ENCODE results near the gene GOLGA3. TPM values are rescaled to one million over a fixed set of nuclear protein-coding genes. Genes with fewer than 3 reads are reported as not detected.
"Not testable (repeated sequence)": the region's sequence is repeated elsewhere in the genome, so short reads cannot be mapped to it uniquely, and the experiment has no call there.

Gene GOLGA3, protein sequence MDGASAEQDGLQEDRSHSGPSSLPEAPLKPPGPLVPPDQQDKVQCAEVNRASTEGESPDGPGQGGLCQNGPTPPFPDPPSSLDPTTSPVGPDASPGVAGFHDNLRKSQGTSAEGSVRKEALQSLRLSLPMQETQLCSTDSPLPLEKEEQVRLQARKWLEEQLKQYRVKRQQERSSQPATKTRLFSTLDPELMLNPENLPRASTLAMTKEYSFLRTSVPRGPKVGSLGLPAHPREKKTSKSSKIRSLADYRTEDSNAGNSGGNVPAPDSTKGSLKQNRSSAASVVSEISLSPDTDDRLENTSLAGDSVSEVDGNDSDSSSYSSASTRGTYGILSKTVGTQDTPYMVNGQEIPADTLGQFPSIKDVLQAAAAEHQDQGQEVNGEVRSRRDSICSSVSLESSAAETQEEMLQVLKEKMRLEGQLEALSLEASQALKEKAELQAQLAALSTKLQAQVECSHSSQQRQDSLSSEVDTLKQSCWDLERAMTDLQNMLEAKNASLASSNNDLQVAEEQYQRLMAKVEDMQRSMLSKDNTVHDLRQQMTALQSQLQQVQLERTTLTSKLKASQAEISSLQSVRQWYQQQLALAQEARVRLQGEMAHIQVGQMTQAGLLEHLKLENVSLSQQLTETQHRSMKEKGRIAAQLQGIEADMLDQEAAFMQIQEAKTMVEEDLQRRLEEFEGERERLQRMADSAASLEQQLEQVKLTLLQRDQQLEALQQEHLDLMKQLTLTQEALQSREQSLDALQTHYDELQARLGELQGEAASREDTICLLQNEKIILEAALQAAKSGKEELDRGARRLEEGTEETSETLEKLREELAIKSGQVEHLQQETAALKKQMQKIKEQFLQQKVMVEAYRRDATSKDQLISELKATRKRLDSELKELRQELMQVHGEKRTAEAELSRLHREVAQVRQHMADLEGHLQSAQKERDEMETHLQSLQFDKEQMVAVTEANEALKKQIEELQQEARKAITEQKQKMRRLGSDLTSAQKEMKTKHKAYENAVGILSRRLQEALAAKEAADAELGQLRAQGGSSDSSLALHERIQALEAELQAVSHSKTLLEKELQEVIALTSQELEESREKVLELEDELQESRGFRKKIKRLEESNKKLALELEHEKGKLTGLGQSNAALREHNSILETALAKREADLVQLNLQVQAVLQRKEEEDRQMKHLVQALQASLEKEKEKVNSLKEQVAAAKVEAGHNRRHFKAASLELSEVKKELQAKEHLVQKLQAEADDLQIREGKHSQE (N-terminal part only)
- 10 to 100 TPM; 31.5 to 34.0 TPM for total RNA-seq
- polyA plus RNA-seq (2013, experiment 1 of 2): 29.4 TPM
- 33.3 TPM for polyA plus RNA-seq (2013, experiment 2 of 2)
- total RNA-seq: 102 to 338 (median 224) reads per million in 172 experiments

DNA sequence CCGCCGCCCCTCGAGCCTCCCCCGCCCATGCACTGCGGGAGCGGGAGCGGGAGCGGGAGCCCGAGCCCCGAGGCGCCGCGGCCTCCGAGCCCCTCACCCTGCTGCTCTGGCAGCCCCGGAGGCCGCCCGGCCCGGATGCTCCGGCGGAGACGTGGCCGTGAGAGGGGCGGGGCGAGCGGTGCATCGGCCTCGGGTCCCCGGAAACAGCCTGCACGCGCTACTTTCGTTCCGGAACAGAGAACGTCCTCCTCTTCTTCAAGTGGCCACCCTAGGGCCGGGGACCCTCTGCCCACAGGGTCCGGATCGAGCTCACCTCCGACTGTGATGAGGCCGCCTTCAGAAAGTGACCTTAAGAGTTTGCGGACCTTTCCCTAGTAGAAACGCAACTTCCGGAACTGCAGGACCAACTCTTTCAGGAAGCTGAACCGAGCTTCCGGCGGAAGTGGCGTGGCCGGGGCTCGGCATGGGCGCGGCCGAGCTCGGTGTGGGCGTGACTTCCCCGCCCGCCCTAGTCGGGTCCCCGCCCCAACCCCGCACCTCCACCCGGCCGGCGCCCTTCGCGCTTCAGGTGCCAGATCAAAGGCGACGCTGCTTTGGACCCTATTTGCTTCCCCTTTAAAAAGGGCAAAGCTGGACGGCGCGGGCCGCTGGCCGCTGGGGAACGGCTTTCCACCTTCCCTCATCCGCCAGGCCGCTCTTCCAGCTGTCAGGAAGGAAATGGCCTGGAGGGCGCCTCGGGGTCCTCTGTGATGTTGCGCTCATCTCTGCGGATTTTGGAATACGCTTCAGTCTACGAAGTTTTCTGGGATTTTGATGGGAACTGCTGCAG lies at the start of gene GOLGA3:
Gene GOLGA3, minus strand, starts transcription at position 164 of the 829 bp plus-strand sequence. CDS start 6,741 bp downstream, outside the sequence.
- intact Hi-C loops (cut with DNase I, micrococcal nuclease): loop anchor here (1.0 to 5.0 kb wide), 6 partner anchors 58 to 128 kb away; partner anchors contain the start of genes CHFR (in 1 of the 2), PGAM5 (in 1 of the 2) and ZNF605 (in 1 of the 2)
- DNase-seq (peak; percentile 91 to 98 (median 95)), ATAC-seq (ENCODE audit: poor library complexity) (peak; percentile 91)
- H3K9me3 Mint-ChIP-seq: no peaks in the 10 kb centered on the region
- H3K27ac Mint-ChIP-seq: peak within 1 kb of the TSS; percentile 100
- H3K36me3 Mint-ChIP-seq (ENCODE audit: low read depth): peaks cover 53% of the 10 kb centered on the region
- H3K4me1 Mint-ChIP-seq (ENCODE audit: low read depth): peaks cover 58% of the 10 kb centered on the region
- CTCF ChIA-PET: interaction anchor here (1.1 to 1.5 kb wide), 2 partner anchors 67 to 76 kb away, joined by 3 to 7 read pairs; no protein-coding TSS in a partner anchor
- H3K4me3 Mint-ChIP-seq: peak within 1 kb of the TSS; percentile 99
- Histone ChIP-seq H3K36me3 (ENCODE audit: insufficient read depth, low read length) (peaks cover 31% of the 10 kb centered on the region), H3K27me3 (ENCODE audit: control insufficient read depth in 1 of 2, insufficient read depth in 2 of 2, low read length in 2 of 2) (no peaks in the 10 kb centered on the region), H3K4me1 (ENCODE audit: insufficient read depth, low read length) (peaks cover 37% of the 10 kb centered on the region), H3K9me3 (ENCODE audit: control insufficient read depth in 1 of 2, insufficient read depth in 1 of 2, low read length in 2 of 2) (peaks cover 0 to 4% of the 10 kb centered on the region in 2 experiments), H3K27ac (ENCODE audit: low read depth in 1 of 2, low read length in 2 of 2) (peak within 1 kb of the TSS; percentile 94 to 100), H3K4me3 (ENCODE audit: low read length) (peak within 1 kb of the TSS; percentile 90)
- H3K27me3 Mint-ChIP-seq: no peaks in the 10 kb centered on the region
- POLR2A ChIA-PET: interaction anchor here (0.6 to 2.3 kb wide), 18 partner anchors 9 to 640 kb away, joined by 3 to 30 read pairs (median 6); partner anchors contain the start of genes CHFR, PGAM5 and ZNF84
- TF ChIP-seq, protein P1, sequence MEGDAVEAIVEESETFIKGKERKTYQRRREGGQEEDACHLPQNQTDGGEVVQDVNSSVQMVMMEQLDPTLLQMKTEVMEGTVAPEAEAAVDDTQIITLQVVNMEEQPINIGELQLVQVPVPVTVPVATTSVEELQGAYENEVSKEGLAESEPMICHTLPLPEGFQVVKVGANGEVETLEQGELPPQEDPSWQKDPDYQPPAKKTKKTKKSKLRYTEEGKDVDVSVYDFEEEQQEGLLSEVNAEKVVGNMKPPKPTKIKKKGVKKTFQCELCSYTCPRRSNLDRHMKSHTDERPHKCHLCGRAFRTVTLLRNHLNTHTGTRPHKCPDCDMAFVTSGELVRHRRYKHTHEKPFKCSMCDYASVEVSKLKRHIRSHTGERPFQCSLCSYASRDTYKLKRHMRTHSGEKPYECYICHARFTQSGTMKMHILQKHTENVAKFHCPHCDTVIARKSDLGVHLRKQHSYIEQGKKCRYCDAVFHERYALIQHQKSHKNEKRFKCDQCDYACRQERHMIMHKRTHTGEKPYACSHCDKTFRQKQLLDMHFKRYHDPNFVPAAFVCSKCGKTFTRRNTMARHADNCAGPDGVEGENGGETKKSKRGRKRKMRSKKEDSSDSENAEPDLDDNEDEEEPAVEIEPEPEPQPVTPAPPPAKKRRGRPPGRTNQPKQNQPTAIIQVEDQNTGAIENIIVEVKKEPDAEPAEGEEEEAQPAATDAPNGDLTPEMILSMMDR (IDR thresholded peaks at IDR 0.05): no peak

DNA sequence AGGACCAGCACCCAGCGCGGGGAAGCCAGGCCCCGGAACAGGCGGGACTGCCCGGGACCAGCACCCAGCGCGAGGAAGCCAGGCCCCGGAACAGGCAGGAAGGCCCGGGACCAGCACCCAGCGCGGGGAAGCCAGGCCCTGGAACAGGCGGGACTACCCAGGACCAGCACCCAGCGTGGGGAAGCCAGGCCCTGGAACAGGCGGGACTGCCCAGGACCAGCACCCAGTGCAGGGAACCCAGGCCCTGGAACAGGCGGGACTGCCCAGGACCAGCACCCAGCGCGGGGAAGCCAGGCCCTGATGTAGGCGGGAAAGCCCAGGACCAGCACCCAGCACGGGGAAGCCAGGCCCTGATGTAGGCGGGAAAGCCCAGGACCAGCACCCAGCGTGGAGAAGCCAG lies 46.0 kb upstream of the GOLGA3 start:
- H3K9me3 Mint-ChIP-seq; H3K27me3 ChIP-seq (ENCODE audit: control insufficient read depth in 1 of 2, insufficient read depth in 2 of 2, low read length in 2 of 2); H3K27ac Mint-ChIP-seq; H3K9me3 ChIP-seq (ENCODE audit: control insufficient read depth in 1 of 2, insufficient read depth in 1 of 2, low read length in 2 of 2); CTCF ChIA-PET; H3K4me3 ChIP-seq (ENCODE audit: low read length); H3K27me3 Mint-ChIP-seq; DNase-seq; H3K4me3 Mint-ChIP-seq; ATAC-seq (ENCODE audit: poor library complexity): not testable (repeated sequence)
- POLR2A ChIA-PET: interaction anchor here (2.9 kb wide), 1 partner anchor 12 kb away, joined by 28 read pairs; the partner anchor contains the start of gene CHFR
- intact Hi-C loops (cut with DNase I, micrococcal nuclease): loop anchor here in 1 of 2 experiments (5.0 kb wide), 1 partner anchor 42 kb away; no protein-coding TSS in a partner anchor
- Mint-ChIP-seq H3K36me3 (ENCODE audit: low read depth) (peaks cover 68% of the 10 kb centered on the region), H3K4me1 (ENCODE audit: low read depth) (peaks cover 30% of the 10 kb centered on the region)
- Histone ChIP-seq H3K27ac (ENCODE audit: low read depth in 1 of 2, low read length in 2 of 2) (peak overlapping the region in 1 of 2 donors; percentile 21), H3K36me3 (ENCODE audit: insufficient read depth, low read length) (peaks cover 71% of the 10 kb centered on the region), H3K4me1 (ENCODE audit: insufficient read depth, low read length) (peaks cover 21% of the 10 kb centered on the region)

DNA sequence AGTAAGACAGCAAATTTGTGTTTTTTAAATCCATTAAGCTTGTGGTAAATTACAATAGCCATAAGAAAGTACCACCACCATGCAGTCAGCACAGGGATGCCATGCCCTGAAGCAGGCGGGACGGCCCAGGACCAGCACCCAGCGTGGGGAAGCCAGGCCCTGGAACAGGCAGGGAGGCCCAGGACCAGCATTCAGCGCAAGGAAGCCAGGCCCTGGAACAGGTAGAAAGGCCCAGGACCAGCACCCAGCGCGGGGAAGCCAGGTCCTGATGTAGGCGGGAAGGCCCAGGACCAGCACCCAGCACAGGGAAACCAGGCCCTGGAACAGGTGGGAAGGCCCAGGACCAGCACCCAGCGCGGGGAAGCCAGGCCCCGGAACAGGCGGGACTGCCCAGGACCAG lies 45.5 kb upstream of the GOLGA3 start:
- Mint-ChIP-seq H3K4me1 (ENCODE audit: low read depth) (peaks cover 34% of the 10 kb centered on the region), H3K9me3 (no peaks in the 10 kb centered on the region), H3K36me3 (ENCODE audit: low read depth) (peaks cover 70% of the 10 kb centered on the region), H3K4me3 (no peak overlapping the region), H3K27me3 (no peaks in the 10 kb centered on the region), H3K27ac (peak overlapping the region; percentile 93)
- Histone ChIP-seq H3K27me3 (ENCODE audit: control insufficient read depth in 1 of 2, insufficient read depth in 2 of 2, low read length in 2 of 2) (no peaks in the 10 kb centered on the region), H3K4me3 (ENCODE audit: low read length) (no peak overlapping the region), H3K36me3 (ENCODE audit: insufficient read depth, low read length) (peaks cover 75% of the 10 kb centered on the region), H3K4me1 (ENCODE audit: insufficient read depth, low read length) (peaks cover 21% of the 10 kb centered on the region), H3K27ac (ENCODE audit: low read depth in 1 of 2, low read length in 2 of 2) (peak overlapping the region; percentile 34 to 57), H3K9me3 (ENCODE audit: control insufficient read depth in 1 of 2, insufficient read depth in 1 of 2, low read length in 2 of 2) (no peaks in the 10 kb centered on the region)
- no peak for DNase-seq
- TF ChIP-seq, protein P1 (IDR thresholded peaks at IDR 0.05): no peak
- ChIA-PET POLR2A (interaction anchor here (0.7 to 2.9 kb wide), 4 partner anchors 13 to 233 kb away, joined by 6 to 28 read pairs (median 10); partner anchors contain the start of genes CHFR and GOLGA3), CTCF (no interaction called here)
- intact Hi-C loops (cut with DNase I, micrococcal nuclease): loop anchor here in 1 of 2 experiments (5.0 kb wide), 1 partner anchor 42 kb away; no protein-coding TSS in a partner anchor
- ATAC-seq (ENCODE audit: poor library complexity): no peak

Data from CD4-positive, alpha-beta T cell (primary cell).